COLO829 (cell line): ENCODE measurements around the gene SIRPD.
"Not testable (repeated sequence)": the region's sequence is repeated elsewhere in the genome, so short reads cannot be mapped to it uniquely, and the experiment has no call there.

Source experiments
- DNase-seq: peaks from one replicate; pipeline ENCODE4 v3.0.0; 2012; ENCODE audit warnings: low spot score

Gene SIRPD

GRCh38 chr20:1537731-1538058 is 19.8 kb downstream of the SIRPD start:
- DNase-seq = no peak

- no peak for DNase-seq
Observed at GRCh38 chr20:1536893-1537730, 20.4 kb downstream of the SIRPD start.

GRCh38 chr20:1535420-1536175 is 21.9 kb downstream of the SIRPD start:
- DNase-seq = no peak

- no peak for DNase-seq
Observed at GRCh38 chr20:1534526-1534925, 23.0 kb downstream of the SIRPD start.

- DNase-seq = no peak
Observed at GRCh38 chr20:1533059-1533458, 24.4 kb downstream of the SIRPD start.

GRCh38 chr20:1528811-1529210 is 28.7 kb downstream of the SIRPD start:
- no peak for DNase-seq

- DNase-seq = no peak
Observed at GRCh38 chr20:1527923-1528322, 29.6 kb downstream of the SIRPD start.

- DNase-seq = no peak
Observed at GRCh38 chr20:1526896-1527295, 30.6 kb downstream of the SIRPD start.

GRCh38 chr20:1526310-1526709 is 31.2 kb downstream of the SIRPD start:
- no peak for DNase-seq

- DNase-seq = no peak
Observed at GRCh38 chr20:1524004-1524403, 33.5 kb downstream of the SIRPD start.

GRCh38 chr20:1517010-1517409 is 40.5 kb downstream of the SIRPD start:
- no peak for DNase-seq

- DNase-seq = no peak
Observed at GRCh38 chr20:1513801-1514200, 43.7 kb downstream of the SIRPD start.

GRCh38 chr20:1509237-1509636 is 48.3 kb downstream of the SIRPD start:
- DNase-seq = peak; percentile 42

GRCh38 chr20:1508574-1508973 is 48.9 kb downstream of the SIRPD start:
- DNase-seq = no peak

- DNase-seq = no peak
Observed at GRCh38 chr20:1507276-1507675, 50.2 kb downstream of the SIRPD start.

GRCh38 chr20:1505871-1506270 is 51.6 kb downstream of the SIRPD start:
- no peak for DNase-seq

- peak; percentile 19 for DNase-seq
Observed at GRCh38 chr20:1505361-1505760, 52.1 kb downstream of the SIRPD start.

- peak; percentile 92 for DNase-seq
Observed at GRCh38 chr20:1503564-1504227, 53.8 kb downstream of the SIRPD start.

GRCh38 chr20:1500496-1500895 is 57.0 kb downstream of the SIRPD start:
- DNase-seq = no peak

- DNase-seq = no peak
Observed at GRCh38 chr20:1499528-1500420, 57.7 kb downstream of the SIRPD start.

- DNase-seq = not testable (repeated sequence)
Observed at GRCh38 chr20:1497371-1497770, 60.1 kb downstream of the SIRPD start.

GRCh38 chr20:1496930-1497329 is 60.6 kb downstream of the SIRPD start:
- no peak for DNase-seq
